OCI-LY7 (cell line): ENCODE data around the gene MAP3K1. TPM values are rescaled to one million over a fixed set of nuclear protein-coding genes. Genes with fewer than 3 reads are reported as not detected.

ENCODE experiments used
- BruUV-seq: library from RNA; stranded (reverse); fragments of 400-500 nt; replicated peaks from 2 replicates; lab custom pipeline; 2021; lab: Mats Ljungman, UMichigan
- CTCF ChIA-PET: fragments of 300-600 bp; sonication (Branson Sonifier 250); formaldehyde crosslinking; loops from one replicate; lab custom pipeline; 2022; ENCODE audit warnings: antibody characterized with exemption; ENCODE audit not compliant: unreplicated experiment; lab: Charles Lee
- POLR2A ChIA-PET: fragments of 300-600 bp; sonication (Branson Sonifier 250); formaldehyde crosslinking; loops from one replicate; lab custom pipeline; 2022; ENCODE audit warnings: antibody characterized with exemption; lab: Charles Lee
- DNase-seq: peaks from one replicate; pipeline ENCODE4 v3.0.0-alpha.2; 2015; ENCODE audit warnings: low spot score
- H2AFZ ChIP-seq: fragments of 200-600 bp; sonication (generic), shearing (Covaris generic); 2 replicates; pipeline ENCODE4 v1.6.1; 2014; ENCODE audit warnings: mild to moderate bottlenecking, antibody characterized with exemption, low read length, moderate library complexity
- H3K27ac ChIP-seq: fragments of 200-600 bp; sonication (generic); 2 replicates; pipeline ENCODE4 v1.5.1; 2014; ENCODE audit warnings: mixed run types, low read depth, mild to moderate bottlenecking, moderate library complexity, low read length, inconsistent platforms; ENCODE audit not compliant: poor library complexity, severe bottlenecking
- H3K36me3 ChIP-seq: fragments of 200-600 bp; sonication (generic); 2 replicates; pipeline ENCODE4 v1.6.1; 2014; ENCODE audit warnings: mild to moderate bottlenecking, antibody characterized with exemption, low read length, moderate library complexity, mixed read lengths; ENCODE audit not compliant: insufficient read depth
- H3K4me1 ChIP-seq: fragments of 200-600 bp; sonication (generic); 2 replicates; pipeline ENCODE4 v1.5.1; 2014; ENCODE audit warnings: mild to moderate bottlenecking, low read length; ENCODE audit not compliant: insufficient read depth, poor library complexity, severe bottlenecking
- H3K4me2 ChIP-seq: fragments of 200-600 bp; sonication (generic); 2 replicates; pipeline ENCODE4 v1.6.1; 2014; ENCODE audit warnings: mild to moderate bottlenecking, low read length
- H3K4me3 ChIP-seq: fragments of 200-600 bp; sonication (generic); 2 replicates; pipeline ENCODE4 v1.5.1; 2014; ENCODE audit warnings: mild to moderate bottlenecking, low read depth, low read length; ENCODE audit not compliant: poor library complexity, severe bottlenecking
- H3K79me2 ChIP-seq: fragments of 200-600 bp; sonication (generic); 2 replicates; pipeline ENCODE4 v1.6.1; 2016; ENCODE audit warnings: low read depth, mild to moderate bottlenecking, low read length, moderate library complexity, mixed read lengths; ENCODE audit not compliant: insufficient read depth
- H3K9me2 ChIP-seq: fragments of 200-600 bp; sonication (generic); 2 replicates; pipeline ENCODE4 v1.6.1; 2016; ENCODE audit warnings: mild to moderate bottlenecking, low read length, mixed read lengths; ENCODE audit not compliant: insufficient read depth
- H3K9me3 ChIP-seq: fragments of 200-600 bp; sonication (generic); 2 replicates; pipeline ENCODE4 v1.6.1; 2014; ENCODE audit warnings: mild to moderate bottlenecking, mixed run types, low read length, mixed read lengths
- H4K20me1 ChIP-seq: fragments of 200-600 bp; sonication (generic); 2 replicates; pipeline ENCODE4 v1.6.1; 2014; ENCODE audit warnings: mild to moderate bottlenecking, antibody characterized with exemption, low read length, moderate library complexity, mixed read lengths; ENCODE audit not compliant: insufficient read depth
- CTCF ChIP-seq: fragments of 200-600 bp; sonication (generic); conservative IDR thresholded peaks from 2 replicates; pipeline ENCODE4 v1.5.1; 2014; ENCODE audit warnings: mild to moderate bottlenecking, antibody characterized with exemption, low read length, moderate library complexity, mixed read lengths
- EZH2phosphoT487 ChIP-seq: fragments of 200-600 bp; sonication (generic); IDR thresholded peaks from 2 replicates; pipeline ENCODE4 v1.6.1; 2018; ENCODE audit warnings: low read depth, borderline replicate concordance, mild to moderate bottlenecking, mixed run types, antibody characterized with exemption, low read length, moderate library complexity, mixed read lengths
- intact Hi-C: fragments of 100-400 bp; cut with micrococcal nuclease; formaldehyde crosslinking; loops from one replicate; pipeline ENCODE4 v1.10.0; 2022; ENCODE audit not compliant: unreplicated experiment
- total RNA-seq, 2 experiments: library from RNA; depleted of rRNA in 1 of 2; stranded (reverse); fragments of >200 nt in 1 of 2; shearing (Covaris generic) in 1 of 2; gene quantifications; 2 replicates each; pipeline ENCODE4 v1.2.3, GENCODE V29; 2014 to 2022

Gene MAP3K1
- total RNA-seq, 2 experiments from 2014 or later, result 29.4 to 29.9 TPM

- Histone ChIP-seq H3K4me1 (no peaks in the 10 kb centered on the region), H4K20me1 (no peaks in the 10 kb centered on the region), H3K4me3 (no peak overlapping the region), H2AFZ (no peak overlapping the region), H3K79me2 (no peaks in the 10 kb centered on the region), H3K9me3 (no peaks in the 10 kb centered on the region), H3K36me3 (peaks cover 94% of the 10 kb centered on the region), H3K9me2 (no peaks in the 10 kb centered on the region), H3K27ac (no peak overlapping the region), H3K4me2 (no peak overlapping the region)
- CTCF ChIA-PET, result no interaction called here
- no TSS peak for BruUV-seq
- intact Hi-C loops, result no loop called here
- TF ChIP-seq EZH2phosphoT487, result no peak
- no peak for TF ChIP-seq CTCF
- POLR2A ChIA-PET, result interaction anchor here (0.7 kb wide), 2 partner anchors 352 to 935 kb away, joined by 3 read pairs; no protein-coding TSS in a partner anchor
- no peak for DNase-seq
These were observed 56.4 kb downstream of the MAP3K1 start for GRCh38 chr5:56871777-56872176.

GRCh38 chr5:56873056-56873455, 57.7 kb downstream of the MAP3K1 start:
- H3K9me3 ChIP-seq, result no peaks in the 10 kb centered on the region
- ChIA-PET CTCF (no interaction called here), POLR2A (interaction anchor here (0.6 kb wide), 1 partner anchor 274 kb away, joined by 4 read pairs; no protein-coding TSS in a partner anchor)
- no peak overlapping the region for H3K4me3 ChIP-seq
- no peak for DNase-seq
- no peaks in the 10 kb centered on the region for H3K79me2 ChIP-seq
- no peaks in the 10 kb centered on the region for H3K9me2 ChIP-seq
- no TSS peak for BruUV-seq
- peaks cover 96% of the 10 kb centered on the region for H3K36me3 ChIP-seq
- no peak overlapping the region for H2AFZ ChIP-seq
- intact Hi-C loops, result no loop called here
- H3K4me1 ChIP-seq, result no peaks in the 10 kb centered on the region
- H4K20me1 ChIP-seq, result no peaks in the 10 kb centered on the region
- H3K27ac ChIP-seq, result no peak overlapping the region
- TF ChIP-seq EZH2phosphoT487 (no peak), CTCF (no peak)
- no peak overlapping the region for H3K4me2 ChIP-seq

- Histone ChIP-seq H3K79me2 (no peaks in the 10 kb centered on the region), H3K4me2 (no peak overlapping the region), H4K20me1 (no peaks in the 10 kb centered on the region), H3K9me2 (no peaks in the 10 kb centered on the region), H3K9me3 (no peaks in the 10 kb centered on the region), H3K27ac (no peak overlapping the region), H3K36me3 (peaks cover 99% of the 10 kb centered on the region), H3K4me3 (no peak overlapping the region), H2AFZ (no peak overlapping the region), H3K4me1 (no peaks in the 10 kb centered on the region)
- TF ChIP-seq EZH2phosphoT487 (no peak), CTCF (no peak)
- CTCF ChIA-PET, result no interaction called here
- intact Hi-C loops, result no loop called here
- POLR2A ChIA-PET, result no interaction called here
- no TSS peak for BruUV-seq
- no peak for DNase-seq
These were observed 61.0 kb downstream of the MAP3K1 start for GRCh38 chr5:56876327-56876726.
